ENCODE measurements around the gene MACROH2A2. TPM values are rescaled to one million over a fixed set of nuclear protein-coding genes. Genes with fewer than 3 reads are reported as not detected.

Gene MACROH2A2
- total RNA-seq, 6 experiments from 2014 or later, result 0.69 to 1.1 TPM; not detected in 4

DNA sequence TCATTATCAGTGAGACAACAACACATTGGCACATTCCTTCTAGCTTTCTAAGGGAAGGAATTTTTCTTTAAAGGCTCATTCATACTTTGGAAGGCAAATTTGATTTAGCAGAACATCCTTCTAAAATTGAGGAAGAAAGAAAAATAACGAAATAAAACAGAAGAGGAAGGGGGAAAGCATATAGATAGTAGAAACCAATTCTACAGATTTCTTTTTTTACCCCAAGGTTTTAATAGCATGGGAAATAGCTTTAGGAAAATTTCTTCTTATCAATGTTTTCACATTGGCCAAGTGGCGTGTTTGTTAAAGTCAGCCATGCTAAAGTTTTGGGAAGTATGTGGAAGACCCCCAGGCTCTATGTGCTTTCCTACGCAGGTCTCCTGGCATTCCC, 35.7 kb downstream of the MACROH2A2 start:
- no peaks in the 10 kb centered on the region for H3K9me3 Mint-ChIP-seq
- H3K27me3 Mint-ChIP-seq (ENCODE audit: insufficient read depth), result peaks cover 27% of the 10 kb centered on the region
- TF ChIP-seq, protein P1, sequence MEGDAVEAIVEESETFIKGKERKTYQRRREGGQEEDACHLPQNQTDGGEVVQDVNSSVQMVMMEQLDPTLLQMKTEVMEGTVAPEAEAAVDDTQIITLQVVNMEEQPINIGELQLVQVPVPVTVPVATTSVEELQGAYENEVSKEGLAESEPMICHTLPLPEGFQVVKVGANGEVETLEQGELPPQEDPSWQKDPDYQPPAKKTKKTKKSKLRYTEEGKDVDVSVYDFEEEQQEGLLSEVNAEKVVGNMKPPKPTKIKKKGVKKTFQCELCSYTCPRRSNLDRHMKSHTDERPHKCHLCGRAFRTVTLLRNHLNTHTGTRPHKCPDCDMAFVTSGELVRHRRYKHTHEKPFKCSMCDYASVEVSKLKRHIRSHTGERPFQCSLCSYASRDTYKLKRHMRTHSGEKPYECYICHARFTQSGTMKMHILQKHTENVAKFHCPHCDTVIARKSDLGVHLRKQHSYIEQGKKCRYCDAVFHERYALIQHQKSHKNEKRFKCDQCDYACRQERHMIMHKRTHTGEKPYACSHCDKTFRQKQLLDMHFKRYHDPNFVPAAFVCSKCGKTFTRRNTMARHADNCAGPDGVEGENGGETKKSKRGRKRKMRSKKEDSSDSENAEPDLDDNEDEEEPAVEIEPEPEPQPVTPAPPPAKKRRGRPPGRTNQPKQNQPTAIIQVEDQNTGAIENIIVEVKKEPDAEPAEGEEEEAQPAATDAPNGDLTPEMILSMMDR (IDR thresholded peaks at IDR 0.05), result no peak
- no peak overlapping the region for H3K27ac Mint-ChIP-seq
- no peak for DNase-seq
- H3K4me3 Mint-ChIP-seq, result no peak overlapping the region
- no peaks in the 10 kb centered on the region for H3K36me3 Mint-ChIP-seq (ENCODE audit: low read depth)
- no peaks in the 10 kb centered on the region for H3K4me1 Mint-ChIP-seq (ENCODE audit: low read depth)

DNA sequence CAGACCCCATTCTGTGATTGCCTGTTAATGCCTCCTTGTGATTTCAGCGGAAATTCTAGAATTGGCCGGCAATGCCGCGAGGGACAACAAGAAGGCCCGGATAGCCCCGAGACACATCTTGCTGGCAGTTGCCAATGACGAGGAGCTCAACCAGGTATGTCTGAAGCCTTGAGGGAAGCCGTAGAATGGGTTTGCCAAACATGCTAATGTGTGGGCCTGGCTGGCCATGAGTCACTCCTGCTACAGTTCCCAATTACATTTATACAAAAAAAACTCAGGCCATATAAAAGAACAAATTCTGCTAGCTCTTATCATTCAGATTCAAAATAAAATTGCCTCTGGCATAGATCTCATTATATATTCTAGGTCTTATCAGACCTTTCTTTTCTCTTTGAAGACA, 37.4 kb downstream of the MACROH2A2 start:
- Mint-ChIP-seq H3K27ac (no peak overlapping the region), H3K4me3 (no peak overlapping the region), H3K36me3 (ENCODE audit: low read depth) (no peaks in the 10 kb centered on the region), H3K4me1 (ENCODE audit: low read depth) (no peaks in the 10 kb centered on the region), H3K9me3 (no peaks in the 10 kb centered on the region), H3K27me3 (ENCODE audit: insufficient read depth) (peaks cover 24% of the 10 kb centered on the region)
- no peak for DNase-seq
- TF ChIP-seq, protein P1 (IDR thresholded peaks at IDR 0.05), result no peak

DNA sequence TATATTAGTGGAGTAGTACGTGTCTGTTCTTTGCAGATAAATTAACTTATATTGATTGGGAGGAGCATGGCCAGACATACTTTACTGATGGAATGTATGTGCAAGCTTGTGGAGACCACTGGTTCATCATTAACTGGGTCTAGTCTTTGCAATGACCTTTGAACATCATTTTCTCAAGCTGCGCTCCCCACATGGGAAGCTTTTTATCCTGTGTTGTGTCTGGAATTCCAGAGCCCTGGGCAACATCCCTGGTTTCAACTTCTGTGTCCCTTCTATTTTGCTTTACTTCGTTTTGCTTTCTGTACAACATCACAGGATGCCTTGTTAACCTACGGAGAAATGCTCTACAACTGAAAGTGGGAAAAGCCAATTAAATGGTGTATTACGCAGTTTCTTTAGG, 38.3 kb downstream of the MACROH2A2 start:
- Mint-ChIP-seq H3K9me3 (no peaks in the 10 kb centered on the region), H3K4me3 (no peak overlapping the region), H3K27ac (no peak overlapping the region), H3K27me3 (ENCODE audit: insufficient read depth) (peaks cover 32% of the 10 kb centered on the region), H3K36me3 (ENCODE audit: low read depth) (no peaks in the 10 kb centered on the region), H3K4me1 (ENCODE audit: low read depth) (no peaks in the 10 kb centered on the region)
- DNase-seq, result no peak
- TF ChIP-seq, protein P1 (IDR thresholded peaks at IDR 0.05), result no peak

DNA sequence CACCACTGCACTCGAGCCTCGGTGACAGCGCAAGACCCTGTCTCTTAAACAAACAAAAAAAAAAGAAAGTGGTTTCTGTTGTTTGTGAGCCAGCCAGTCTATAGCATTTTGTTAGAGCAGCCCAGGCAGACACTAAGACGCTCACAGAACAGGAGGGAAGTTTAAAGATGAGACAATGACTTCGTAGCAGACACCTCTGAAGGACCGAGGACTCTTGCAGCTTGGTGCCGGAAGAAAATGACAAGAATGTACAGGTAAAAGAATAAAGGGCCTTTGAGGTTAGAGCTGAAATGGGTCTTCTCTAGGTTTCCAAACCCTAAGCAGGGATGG, 39.7 kb downstream of the MACROH2A2 start:
- TF ChIP-seq, protein P1 (IDR thresholded peaks at IDR 0.05), result no peak
- peaks cover 34% of the 10 kb centered on the region for H3K27me3 Mint-ChIP-seq (ENCODE audit: insufficient read depth)
- H3K4me1 Mint-ChIP-seq (ENCODE audit: low read depth), result no peaks in the 10 kb centered on the region
- H3K27ac Mint-ChIP-seq, result no peak overlapping the region
- DNase-seq, result no peak
- no peaks in the 10 kb centered on the region for H3K9me3 Mint-ChIP-seq
- no peak overlapping the region for H3K4me3 Mint-ChIP-seq
- H3K36me3 Mint-ChIP-seq (ENCODE audit: low read depth), result no peaks in the 10 kb centered on the region

DNA sequence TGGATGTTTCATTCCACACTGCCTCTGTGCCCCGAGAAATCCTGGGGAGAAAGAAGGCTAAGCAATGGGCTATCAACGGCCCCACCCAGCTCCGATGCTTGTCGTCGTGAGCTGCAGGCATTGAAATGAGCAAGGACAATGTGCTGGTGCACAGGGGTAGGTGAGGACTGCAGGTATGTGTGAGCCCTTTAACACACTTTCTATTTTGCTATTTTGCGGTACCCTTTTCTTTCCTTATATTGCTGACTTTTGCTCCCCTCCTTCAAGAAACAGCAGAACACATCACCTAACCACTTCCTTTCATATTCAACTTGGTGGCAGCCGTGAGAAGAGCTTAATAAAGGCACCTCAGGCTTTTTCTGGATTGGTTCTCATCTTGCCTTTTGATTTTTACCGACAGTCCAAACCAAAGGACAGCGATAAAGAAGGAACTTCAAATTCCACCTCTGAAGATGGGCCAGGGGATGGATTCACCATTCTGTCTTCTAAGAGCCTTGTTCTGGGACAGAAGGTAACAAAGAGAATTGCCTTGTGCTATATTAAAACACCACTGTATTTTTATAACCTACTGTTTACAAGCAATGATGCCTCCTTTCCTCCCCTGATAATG, 40.8 kb downstream of the MACROH2A2 start:
- Mint-ChIP-seq H3K36me3 (ENCODE audit: low read depth) (no peaks in the 10 kb centered on the region), H3K4me3 (no peak overlapping the region), H3K9me3 (no peaks in the 10 kb centered on the region), H3K4me1 (ENCODE audit: low read depth) (no peaks in the 10 kb centered on the region), H3K27ac (no peak overlapping the region), H3K27me3 (ENCODE audit: insufficient read depth) (peaks cover 39% of the 10 kb centered on the region)
- no peak for DNase-seq
- TF ChIP-seq, protein P1 (IDR thresholded peaks at IDR 0.05), result no peak

DNA sequence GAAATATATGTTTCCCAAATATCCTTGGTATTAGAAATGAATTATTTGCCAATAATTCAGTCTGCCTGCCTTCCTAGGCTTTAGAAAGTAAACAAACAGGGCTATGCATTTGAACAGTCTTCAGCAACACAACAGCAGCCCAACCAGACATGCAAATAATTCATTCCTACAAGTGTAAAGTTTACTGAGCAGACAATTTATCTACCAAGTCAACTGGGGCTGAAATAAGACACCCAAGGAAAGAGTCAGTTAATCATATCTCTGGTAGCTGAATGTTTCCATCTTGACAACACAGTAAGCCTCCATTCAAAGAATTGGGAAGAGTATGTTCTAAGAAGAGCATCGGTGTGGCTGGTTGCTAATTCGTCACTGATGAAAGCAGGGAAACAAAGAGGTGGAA, 41.6 kb downstream of the MACROH2A2 start:
- no peaks in the 10 kb centered on the region for H3K4me1 Mint-ChIP-seq (ENCODE audit: low read depth)
- H3K27me3 Mint-ChIP-seq (ENCODE audit: insufficient read depth), result peaks cover 39% of the 10 kb centered on the region
- H3K36me3 Mint-ChIP-seq (ENCODE audit: low read depth), result no peaks in the 10 kb centered on the region
- H3K27ac Mint-ChIP-seq, result no peak overlapping the region
- no peaks in the 10 kb centered on the region for H3K9me3 Mint-ChIP-seq
- H3K4me3 Mint-ChIP-seq, result no peak overlapping the region
- TF ChIP-seq, protein P1 (IDR thresholded peaks at IDR 0.05), result no peak
- no peak for DNase-seq

All from HFFc6 (cell line).